ENCODE results near the gene KDM6B.
A peak's percentile ranks its signal among the peaks of the same experiment; 100 is the strongest.

The KDM6B gene

GRCh38 chr17:7853691-7854038, 19.6 kb downstream of the KDM6B start:
- no peak for TF ChIP-seq CTCF (IDR thresholded peaks at IDR 0.05; ENCODE audit: control insufficient read depth, extremely low read depth, insufficient read depth)
- DNase-seq (ENCODE audit: low read depth), result no peak
- H3K4me3 ChIP-seq (ENCODE audit: low read depth, low read length), result no peak overlapping the region

GRCh38 chr17:7854078-7854777, 20.2 kb downstream of the KDM6B start:
- no peak for TF ChIP-seq CTCF (IDR thresholded peaks at IDR 0.05; ENCODE audit: control insufficient read depth, extremely low read depth, insufficient read depth)
- no peak for DNase-seq (ENCODE audit: low read depth)
- H3K4me3 ChIP-seq (ENCODE audit: low read depth, low read length), result no peak overlapping the region

- H3K4me3 ChIP-seq (ENCODE audit: low read depth, low read length), result peak within 1 kb of the TSS; percentile 63
- TF ChIP-seq CTCF (IDR thresholded peaks at IDR 0.05; ENCODE audit: control insufficient read depth, extremely low read depth, insufficient read depth), result no peak
Observed at GRCh38 chr17:7854851-7855659, 21.0 kb downstream of the KDM6B start, which contains the start of gene TMEM88. Gene TMEM88 (plus strand): TSS chr17:7855066. CDS start chr17:7855075, 9 bp downstream.

GRCh38 chr17:7855660-7856010, 21.6 kb downstream of the KDM6B start:
- no peak for DNase-seq (ENCODE audit: low read depth)
- H3K4me3 ChIP-seq (ENCODE audit: low read depth, low read length), result peak overlapping the region; percentile 63
- TF ChIP-seq CTCF (IDR thresholded peaks at IDR 0.05; ENCODE audit: control insufficient read depth, extremely low read depth, insufficient read depth), result no peak

More at GRCh38 chr17:7854851-7855659, 21.0 kb downstream of the KDM6B start, which contains the start of gene TMEM88:
- DNase-seq (ENCODE audit: low read depth), result no peak

GRCh38 chr17:7856011-7856810, 22.2 kb downstream of the KDM6B start:
- peak overlapping the region; percentile 63 for H3K4me3 ChIP-seq (ENCODE audit: low read depth, low read length)
- no peak for TF ChIP-seq CTCF (IDR thresholded peaks at IDR 0.05; ENCODE audit: control insufficient read depth, extremely low read depth, insufficient read depth)
- no peak for DNase-seq (ENCODE audit: low read depth)

GRCh38 chr17:7856811-7857712, 23.0 kb downstream of the KDM6B start, which contains the start of gene NAA38:
Gene NAA38 (minus strand): TSS chr17:7857559. CDS start chr17:7857463, 96 bp downstream.
- DNase-seq (ENCODE audit: low read depth), result peak; percentile 99
- TF ChIP-seq CTCF (IDR thresholded peaks at IDR 0.05; ENCODE audit: control insufficient read depth, extremely low read depth, insufficient read depth), result peak; percentile 56
- peak within 1 kb of the TSS; percentile 63 for H3K4me3 ChIP-seq (ENCODE audit: low read depth, low read length)

Measured in LNCaP clone FGC (cell line).